NOMO-1 (cell line): ENCODE data around the gene DHX16.
A peak's percentile ranks its signal among the peaks of the same experiment; 100 is the strongest.
"Not testable (repeated sequence)": the region's sequence is repeated elsewhere in the genome, so short reads cannot be mapped to it uniquely, and the experiment has no call there.

Source experiments
- DNase-seq, 2 experiments: peaks; one replicate each; lab custom pipeline; 2025; ENCODE audit not compliant: unreplicated experiment in 2 of 2; lab: John Stamatoyannopoulos, UW

Gene DHX16

DNA sequence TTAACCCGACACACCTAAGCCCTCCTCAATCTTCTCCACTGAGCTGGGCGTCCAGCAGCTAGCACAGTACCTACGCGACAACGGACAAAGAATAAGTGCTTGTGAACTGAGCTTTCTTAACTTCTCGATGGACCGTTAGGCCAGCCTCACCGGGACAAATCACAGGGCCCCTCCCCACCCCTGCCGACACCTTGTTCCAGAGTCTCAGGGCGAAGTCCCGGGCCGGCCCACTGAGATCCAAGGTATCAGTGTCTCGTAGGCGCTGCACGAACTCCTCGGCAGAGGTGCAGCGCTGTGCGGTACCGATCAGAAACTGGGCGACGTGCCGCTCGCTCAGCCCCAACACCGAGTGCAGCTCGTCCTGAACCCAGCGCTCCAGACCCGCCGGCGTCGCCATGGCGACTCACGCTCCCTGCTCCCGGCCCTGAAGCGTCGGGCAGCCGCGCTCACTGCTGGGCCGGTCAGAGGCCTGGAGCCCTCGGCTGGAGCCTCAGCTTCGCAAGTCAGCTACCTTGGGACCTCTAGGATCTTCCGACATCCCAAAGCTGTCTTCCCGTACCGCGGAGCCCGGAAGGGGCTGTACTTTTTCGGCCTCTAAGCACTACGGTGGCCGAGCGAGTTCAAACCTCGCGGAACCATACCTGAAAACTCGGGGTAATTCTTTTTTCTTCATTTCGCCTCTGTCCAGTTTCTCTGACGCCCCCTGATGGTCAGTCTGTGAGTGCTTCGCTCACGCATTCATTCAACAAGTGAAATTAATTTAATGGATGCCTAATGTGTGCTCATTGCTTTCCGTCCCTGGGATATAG lies at the start of gene DHX16:
Gene DHX16 (minus strand): TSS at position 562 of the 809 bp plus-strand sequence. CDS start 165 bp downstream, at position 397.
- peak; percentile 89 to 96 for DNase-seq

- DNase-seq = not testable (repeated sequence)
Measured at GRCh38 chr6:30722025-30722279, 49.1 kb upstream of the DHX16 start.

DNA sequence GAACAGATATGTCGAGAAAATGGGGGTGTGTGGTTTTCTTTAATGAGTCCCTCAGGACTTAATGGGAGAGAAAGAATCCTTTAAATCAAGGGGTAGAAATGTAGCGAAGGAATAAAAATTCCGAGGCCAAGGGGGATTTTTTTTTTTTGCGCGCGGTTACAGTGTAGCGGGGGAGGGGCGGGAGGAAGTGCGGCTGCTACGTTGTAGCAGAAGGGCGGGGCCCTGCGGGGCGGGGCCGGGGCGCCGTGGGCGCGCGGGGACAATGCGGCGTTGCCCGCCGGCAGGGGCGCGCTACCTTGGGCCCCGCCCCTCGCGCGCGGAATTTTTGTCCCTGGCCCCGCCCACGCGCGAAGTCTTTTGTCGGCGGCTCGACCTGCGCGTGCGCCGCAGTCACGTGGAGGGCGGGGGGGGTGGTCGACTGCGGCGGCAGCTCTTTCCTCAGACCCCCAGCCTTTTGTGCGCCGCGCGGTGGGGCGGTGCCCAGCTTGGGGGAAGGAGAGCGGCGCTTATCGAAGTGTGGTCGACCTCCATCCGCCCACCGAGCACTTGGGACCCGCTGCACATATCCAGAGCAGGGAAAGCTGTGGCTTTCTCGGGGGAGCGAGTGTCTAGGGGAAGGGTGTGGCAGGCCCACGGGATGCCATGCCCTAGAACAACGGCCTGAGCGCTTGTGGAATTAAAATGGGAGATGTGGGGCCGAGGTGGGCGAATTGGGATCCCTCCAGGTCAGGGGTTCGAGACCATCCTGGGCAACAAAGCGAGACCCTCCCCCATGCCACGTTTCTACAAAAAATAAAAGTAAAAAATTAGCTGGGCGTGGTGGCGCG lies 48.6 kb upstream of the DHX16 start:
- peak; percentile 83 to 96 for DNase-seq

- peak; percentile 56 to 76 for DNase-seq
Measured at GRCh38 chr6:30720738-30721197, 48.0 kb upstream of the DHX16 start.

DNA sequence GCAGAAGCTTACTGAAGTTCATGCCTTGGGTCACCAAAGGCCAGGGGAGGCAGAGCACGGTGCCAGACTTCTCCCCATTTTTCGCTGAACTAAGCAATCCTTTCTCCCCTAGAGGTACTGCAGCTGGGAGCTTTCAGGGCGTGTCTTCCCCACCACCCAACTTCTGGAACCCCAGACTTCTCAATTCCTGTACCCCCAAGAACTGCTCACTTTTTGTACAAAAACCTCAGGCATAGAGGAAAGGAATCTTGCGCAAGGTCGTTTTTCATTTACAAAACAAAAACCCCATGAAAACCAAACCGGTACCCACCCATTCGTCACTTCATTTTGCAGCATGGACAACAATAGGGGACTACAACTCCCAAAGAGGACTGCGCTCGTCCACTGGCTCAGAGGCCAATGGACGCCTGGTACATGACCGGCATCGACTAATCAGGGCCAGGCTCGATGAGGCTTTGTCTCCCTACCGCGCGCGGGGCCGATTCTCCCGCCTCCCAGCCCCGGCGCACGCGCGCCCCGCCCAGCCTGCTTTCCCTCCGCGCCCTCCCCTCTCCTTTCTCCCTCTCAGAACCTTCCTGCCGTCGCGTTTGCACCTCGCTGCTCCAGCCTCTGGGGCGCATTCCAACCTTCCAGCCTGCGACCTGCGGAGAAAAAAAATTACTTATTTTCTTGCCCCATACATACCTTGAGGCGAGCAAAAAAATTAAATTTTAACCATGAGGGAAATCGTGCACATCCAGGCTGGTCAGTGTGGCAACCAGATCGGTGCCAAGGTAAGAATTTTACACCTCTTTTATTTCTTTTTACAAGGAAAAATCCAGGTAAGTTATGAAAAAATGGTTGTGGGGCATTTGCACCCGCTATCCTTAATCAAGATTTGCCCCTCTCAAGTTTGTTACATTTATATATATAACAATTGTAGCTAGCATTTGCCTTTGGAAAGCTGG lies 47.3 kb upstream of the DHX16 start, which contains the start of gene TUBB:
Gene TUBB (plus strand): TSS at position 562 of the 947 bp plus-strand sequence. CDS start 155 bp downstream, at position 717.
- DNase-seq = peak; percentile 97 to 99

- DNase-seq = no peak
Measured at GRCh38 chr6:30719356-30719755, 46.5 kb upstream of the DHX16 start.

DNA sequence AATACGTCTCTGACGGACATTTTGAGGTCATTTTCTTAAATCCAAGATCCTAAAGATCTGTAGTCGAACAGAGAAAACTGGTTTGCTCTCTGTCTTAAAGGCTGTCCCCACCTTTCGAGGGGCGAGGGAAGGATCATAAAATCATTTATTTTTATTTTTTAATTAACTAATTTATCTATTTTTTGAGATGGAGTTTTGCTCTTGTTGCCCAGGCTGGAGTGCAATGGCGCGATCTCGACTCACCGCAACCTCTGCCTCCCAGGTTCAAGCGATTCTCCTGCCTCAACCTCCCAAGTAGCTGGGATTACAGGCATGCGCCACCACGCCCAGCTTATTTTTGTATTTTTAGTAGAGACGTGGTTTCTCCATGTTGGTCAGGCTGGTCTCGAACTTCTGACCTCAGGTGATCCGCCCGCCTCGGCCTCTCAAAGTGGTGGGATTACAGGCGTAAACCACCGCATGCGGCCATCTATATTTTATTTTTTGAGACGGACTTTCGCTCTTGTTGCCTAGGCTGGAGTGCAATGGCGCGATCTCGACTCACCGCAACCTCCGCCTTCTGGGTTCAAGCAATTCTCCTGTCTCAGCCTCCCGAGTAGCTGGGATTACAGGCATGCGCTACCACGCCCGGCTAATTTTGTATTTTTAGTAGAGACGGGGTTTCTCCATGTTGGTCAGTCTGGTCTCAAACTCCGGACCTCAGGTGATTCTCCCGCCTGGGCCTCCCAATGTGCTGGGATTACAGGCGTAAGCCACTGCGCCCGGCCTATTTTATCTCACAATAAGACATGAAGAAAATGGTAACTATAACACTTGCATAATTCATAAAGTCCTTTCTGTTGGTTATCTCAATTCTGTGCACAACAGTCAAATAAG lies 45.3 kb upstream of the DHX16 start:
- not testable (repeated sequence) for DNase-seq

GRCh38 chr6:30717129-30717844 lies 44.5 kb upstream of the DHX16 start, which contains the start of gene MDC1:
Gene MDC1, minus strand, starts transcription at chr6:30717281. Its CDS starts 2,106 bp downstream, at chr6:30715175.
- peak; percentile 100 for DNase-seq

DNA sequence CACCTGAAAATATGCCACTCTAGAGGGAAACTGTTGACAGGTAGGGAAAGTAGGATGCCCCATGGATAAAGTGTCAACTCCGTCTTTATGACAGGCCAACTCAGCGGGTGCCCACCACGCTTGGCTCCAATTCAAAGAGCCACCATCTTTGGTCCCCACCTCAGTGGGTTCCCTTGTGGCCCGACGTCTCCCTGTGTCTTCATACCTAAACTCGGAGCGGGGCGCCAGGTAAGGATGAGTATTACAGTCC lies 44.0 kb upstream of the DHX16 start:
- no peak for DNase-seq

GRCh38 chr6:30714263-30714662 lies 41.5 kb upstream of the DHX16 start:
- DNase-seq = no peak

DNA sequence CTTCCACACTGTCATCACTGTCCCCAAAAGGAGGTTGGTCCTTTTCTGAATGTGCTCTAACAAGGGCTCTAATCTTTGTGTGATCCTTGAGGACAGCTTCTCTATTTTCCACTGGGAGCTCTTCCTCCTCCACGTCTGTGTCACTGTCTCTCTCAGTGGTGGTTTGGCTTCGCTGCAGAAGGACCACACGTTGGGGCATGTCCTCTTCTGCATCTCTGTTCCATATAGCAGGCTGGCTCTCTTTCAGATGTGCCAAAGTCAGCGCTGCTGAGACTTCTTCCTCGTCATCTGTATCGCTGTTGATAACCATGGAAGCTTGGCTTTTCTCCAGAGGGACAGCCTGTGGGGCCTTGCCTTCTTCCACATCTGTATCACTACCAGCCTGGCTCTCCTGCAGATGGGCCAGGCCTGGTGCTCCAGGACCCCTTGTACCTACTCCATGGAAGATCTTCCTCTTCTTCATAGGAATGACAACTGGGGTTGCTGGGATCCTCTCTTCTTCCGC lies 39.7 kb upstream of the DHX16 start:
- DNase-seq = no peak

DNA sequence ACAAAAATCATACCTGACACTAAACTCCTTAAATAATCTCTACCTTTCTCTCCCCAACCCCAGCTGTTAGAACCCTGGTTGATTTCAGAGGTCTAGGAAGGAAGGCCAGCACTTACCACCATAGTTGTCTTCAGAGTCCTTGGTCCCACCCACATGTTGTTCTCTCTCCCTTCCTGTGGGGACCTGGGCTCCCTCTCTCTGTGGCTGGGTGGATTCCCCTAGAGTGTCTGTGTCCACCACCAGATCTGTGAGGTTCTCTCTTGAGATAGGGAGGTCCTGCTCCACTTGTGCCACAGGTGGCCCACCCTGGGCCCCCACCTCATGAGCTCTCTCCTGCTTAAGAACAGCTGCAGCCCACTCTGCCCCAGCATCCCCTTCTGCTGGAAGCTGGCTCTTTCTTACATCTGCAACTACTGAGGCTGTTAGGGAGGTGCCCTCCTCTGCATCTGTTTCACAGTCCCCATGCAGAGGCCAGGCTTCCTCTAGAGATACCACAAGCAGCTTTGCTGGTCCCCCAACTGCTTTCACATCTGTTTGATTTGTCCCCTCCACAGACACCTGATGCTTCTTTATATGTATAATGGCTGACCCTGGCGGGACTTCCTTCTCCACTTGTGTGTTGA lies 39.1 kb upstream of the DHX16 start:
- no peak for DNase-seq

DNA sequence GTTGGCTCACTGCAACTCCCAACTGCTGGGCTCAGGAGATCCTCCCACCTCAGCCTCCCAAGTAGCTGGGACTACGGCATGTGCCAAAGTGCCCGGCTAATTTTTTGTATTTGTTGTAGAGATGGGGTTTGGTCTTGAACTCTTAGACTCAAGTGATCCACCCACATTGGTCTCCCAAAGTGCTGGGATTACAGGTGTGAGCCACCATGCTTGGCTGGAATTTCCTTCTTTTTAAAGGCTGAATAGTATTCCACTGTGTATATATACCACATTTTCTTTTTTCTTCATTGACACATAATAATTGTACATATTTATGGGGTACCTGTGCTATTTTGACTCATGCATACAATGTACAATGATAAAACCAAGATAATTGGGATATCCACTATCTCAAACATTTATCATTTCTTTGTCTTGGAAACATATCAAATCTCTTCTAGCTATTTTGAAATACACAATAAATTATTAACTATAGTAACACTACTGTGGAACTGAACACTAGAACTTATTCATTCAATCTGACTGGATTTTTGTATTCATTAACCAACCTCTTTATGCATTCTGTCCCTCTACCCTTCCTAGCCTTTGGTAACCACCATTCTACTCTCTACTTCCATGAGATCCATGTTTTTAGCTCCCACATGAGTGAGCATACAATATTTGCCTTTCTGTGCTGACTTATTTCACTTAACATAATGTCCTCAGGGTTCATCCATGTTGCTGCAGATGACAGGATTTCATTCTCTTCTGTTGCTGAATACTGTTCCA lies 36.5 kb upstream of the DHX16 start:
- DNase-seq = no peak

DNA sequence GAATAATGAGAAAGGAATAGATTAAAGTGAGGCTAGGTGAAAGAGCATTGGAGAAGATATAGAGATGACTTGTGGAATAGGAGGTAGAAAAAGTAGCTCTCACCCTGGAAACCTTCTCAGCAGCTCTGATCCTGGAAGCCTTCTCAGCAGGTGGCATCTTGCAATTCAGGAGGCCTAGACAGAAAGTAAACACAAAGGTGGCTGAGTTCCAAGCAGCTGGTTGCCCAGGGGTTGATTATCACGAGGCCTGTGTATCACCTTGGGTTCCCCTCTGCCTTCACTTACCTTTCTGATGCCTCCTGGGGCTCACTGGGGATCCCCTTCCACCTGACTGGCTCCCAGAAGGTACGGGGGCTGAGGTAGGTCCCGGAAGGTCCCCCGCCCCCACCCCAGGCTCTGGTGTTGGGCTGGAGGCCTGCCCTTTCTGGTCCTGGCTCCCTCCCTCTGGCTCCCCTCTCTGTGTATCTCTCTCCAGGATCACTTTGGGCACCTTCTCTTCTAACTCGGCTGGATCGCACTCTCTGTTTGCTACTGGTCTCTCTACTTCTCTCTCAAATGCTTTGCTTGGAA lies 34.6 kb upstream of the DHX16 start:
- DNase-seq = no peak

- DNase-seq = no peak
Measured at GRCh38 chr6:30705620-30706019, 32.8 kb upstream of the DHX16 start.

DNA sequence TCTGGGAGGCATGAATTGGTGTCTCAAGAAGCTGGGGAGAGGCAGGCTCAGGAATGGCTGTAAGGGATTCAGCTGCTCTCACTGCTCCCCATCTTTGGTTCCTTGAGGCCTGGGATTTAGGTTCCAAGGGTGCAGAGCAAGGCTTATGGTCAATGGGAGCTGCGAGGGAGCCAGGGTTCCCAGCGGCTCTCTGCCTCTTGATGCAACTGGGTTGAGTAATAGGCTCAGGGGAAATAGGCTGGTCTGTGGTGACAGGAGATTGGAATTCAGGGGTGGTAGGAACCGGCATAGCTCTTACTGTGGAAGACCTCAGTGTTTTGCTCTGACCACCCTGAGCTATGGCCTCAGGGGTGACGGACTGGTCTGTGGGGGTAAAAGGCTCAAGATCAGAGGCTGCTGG lies 31.0 kb upstream of the DHX16 start:
- DNase-seq = no peak

DNA sequence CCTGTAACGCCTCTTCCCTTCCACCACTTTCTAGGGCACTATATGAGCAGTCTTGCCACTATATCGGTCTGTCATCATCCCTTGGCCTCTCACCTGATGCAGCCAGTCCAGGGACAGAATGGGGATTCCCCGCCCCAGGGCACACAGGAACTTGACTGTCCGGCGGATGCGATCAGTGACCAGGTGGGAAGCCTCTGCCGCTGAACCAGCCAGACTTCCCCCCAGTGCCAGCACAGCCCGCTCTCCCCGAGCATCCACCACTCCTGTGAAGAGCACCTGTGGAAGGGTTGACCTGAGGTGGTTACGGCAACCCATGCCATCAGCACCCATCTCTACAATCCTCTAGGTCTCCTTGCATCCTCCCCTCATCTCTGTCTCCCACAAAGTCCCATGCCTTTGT lies 30.2 kb upstream of the DHX16 start:
- DNase-seq = no peak

- no peak for DNase-seq
Measured at GRCh38 chr6:30700340-30700739, 27.5 kb upstream of the DHX16 start.
